Activated naive CD4-positive, alpha-beta T cell treated with anti-CD3 and anti-CD28 coated beads, Interleukin-2, amount 50 U/mL, for 24 hours (primary cell): ENCODE measurements around the gene CAMK1D.

Experiments
- H3K27ac Mint-ChIP-seq: one replicate; pipeline ENCODE4 v1.8.0; 2021; ENCODE audit warnings: mild to moderate bottlenecking, mixed read lengths
- H3K27me3 Mint-ChIP-seq: one replicate; pipeline ENCODE4 v1.8.0; 2021; ENCODE audit warnings: mixed read lengths
- H3K36me3 Mint-ChIP-seq: one replicate; pipeline ENCODE4 v1.8.0; 2021; ENCODE audit warnings: mixed read lengths
- H3K4me1 Mint-ChIP-seq: one replicate; pipeline ENCODE4 v1.8.0; 2021; ENCODE audit warnings: mixed read lengths
- H3K4me3 Mint-ChIP-seq: one replicate; pipeline ENCODE4 v1.8.0; 2021; ENCODE audit warnings: mild to moderate bottlenecking, mixed read lengths
- H3K9me3 Mint-ChIP-seq: one replicate; pipeline ENCODE4 v1.8.0; 2021; ENCODE audit warnings: mixed read lengths

The CAMK1D gene

DNA sequence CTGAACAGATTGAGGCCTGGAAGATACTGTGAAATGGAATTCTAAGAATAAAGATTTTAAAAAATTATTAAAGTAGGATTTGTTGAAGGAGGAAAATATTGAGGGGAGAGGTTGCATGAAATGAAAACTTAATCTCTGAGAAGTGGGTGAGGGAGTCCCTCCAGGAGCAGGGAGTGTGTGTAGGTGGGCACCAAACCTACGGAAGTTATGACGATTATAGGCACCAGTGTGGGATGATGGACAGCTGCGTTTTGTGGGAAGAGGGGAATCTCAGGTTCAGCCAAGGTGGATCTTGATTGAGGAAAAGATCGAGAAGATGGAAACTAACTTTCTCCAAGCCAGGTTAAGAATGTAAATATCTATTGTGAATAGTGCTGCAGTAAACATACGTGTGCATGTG is 405.7 kb downstream of the CAMK1D start:
- Mint-ChIP-seq H3K4me3 (no peak overlapping the region), H3K9me3 (no peaks in the 10 kb centered on the region), H3K36me3 (peaks cover 5% of the 10 kb centered on the region), H3K4me1 (no peaks in the 10 kb centered on the region), H3K27ac (no peak overlapping the region), H3K27me3 (no peaks in the 10 kb centered on the region)

DNA sequence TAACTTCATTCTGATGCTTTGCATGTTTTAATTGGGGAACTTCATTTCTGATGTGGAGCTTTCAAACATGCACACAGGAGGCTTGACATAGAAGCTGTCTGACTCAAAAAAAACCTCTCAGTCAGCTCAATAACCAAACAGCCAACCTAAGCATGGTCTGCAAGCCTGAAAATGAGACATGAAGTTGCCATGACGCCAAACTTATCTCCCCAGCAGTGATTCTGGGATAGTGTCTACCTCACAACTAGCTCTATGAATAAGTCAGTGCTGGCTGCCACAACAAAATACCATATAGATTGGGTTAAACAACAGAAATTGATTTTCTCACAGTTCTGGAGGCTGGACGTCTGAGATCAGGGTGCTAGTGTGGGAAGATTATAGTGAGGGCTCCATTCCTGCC is 408.0 kb downstream of the CAMK1D start:
- Mint-ChIP-seq H3K27me3 (no peaks in the 10 kb centered on the region), H3K9me3 (no peaks in the 10 kb centered on the region), H3K4me3 (no peak overlapping the region), H3K4me1 (no peaks in the 10 kb centered on the region), H3K27ac (no peak overlapping the region), H3K36me3 (peaks cover 11% of the 10 kb centered on the region)

DNA sequence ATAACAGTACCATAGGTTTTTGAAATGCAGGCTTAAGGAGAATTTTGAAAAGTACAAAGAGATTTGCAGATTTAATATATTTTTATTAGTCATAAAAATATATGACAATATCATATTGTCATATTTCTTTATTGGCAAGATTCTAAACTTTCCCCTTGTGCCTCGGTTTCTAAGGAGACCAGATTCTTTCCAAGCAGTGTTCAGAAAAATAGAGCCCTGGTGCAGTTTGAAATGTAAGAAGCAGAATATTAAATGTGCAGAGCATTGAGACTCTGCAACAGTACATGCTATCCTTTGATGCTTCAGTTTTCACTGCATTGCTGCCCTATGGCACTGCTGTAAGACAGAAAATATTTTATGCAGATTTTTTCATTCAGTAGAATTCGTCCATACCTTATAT is 408.9 kb downstream of the CAMK1D start:
- Mint-ChIP-seq H3K27me3 (no peaks in the 10 kb centered on the region), H3K9me3 (no peaks in the 10 kb centered on the region), H3K36me3 (peaks cover 15% of the 10 kb centered on the region), H3K27ac (peak overlapping the region; percentile 68), H3K4me3 (no peak overlapping the region), H3K4me1 (no peaks in the 10 kb centered on the region)

DNA sequence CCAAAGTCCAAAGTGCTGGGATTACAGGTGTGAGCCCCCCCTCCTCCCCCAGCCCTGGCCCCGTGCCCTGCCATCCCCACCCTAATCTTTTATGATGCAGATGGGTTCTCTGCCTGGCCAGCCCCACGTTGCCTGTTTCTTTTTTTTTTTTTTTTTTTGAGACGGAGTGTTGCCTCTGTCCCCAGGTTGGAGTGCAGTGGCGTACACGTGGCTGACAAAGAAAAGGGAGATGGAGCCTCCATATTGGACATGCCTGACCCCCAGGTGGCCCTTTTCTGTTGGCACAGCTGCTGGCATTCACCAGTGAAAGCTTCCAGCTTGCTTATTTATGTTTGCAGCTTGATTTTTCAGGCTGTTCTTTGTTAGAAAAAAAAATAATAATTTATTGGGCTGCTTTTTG is 416.9 kb downstream of the CAMK1D start:
- Mint-ChIP-seq H3K4me1 (no peaks in the 10 kb centered on the region), H3K27ac (no peak overlapping the region), H3K27me3 (no peaks in the 10 kb centered on the region), H3K9me3 (no peaks in the 10 kb centered on the region), H3K4me3 (no peak overlapping the region), H3K36me3 (peaks cover 19% of the 10 kb centered on the region)

DNA sequence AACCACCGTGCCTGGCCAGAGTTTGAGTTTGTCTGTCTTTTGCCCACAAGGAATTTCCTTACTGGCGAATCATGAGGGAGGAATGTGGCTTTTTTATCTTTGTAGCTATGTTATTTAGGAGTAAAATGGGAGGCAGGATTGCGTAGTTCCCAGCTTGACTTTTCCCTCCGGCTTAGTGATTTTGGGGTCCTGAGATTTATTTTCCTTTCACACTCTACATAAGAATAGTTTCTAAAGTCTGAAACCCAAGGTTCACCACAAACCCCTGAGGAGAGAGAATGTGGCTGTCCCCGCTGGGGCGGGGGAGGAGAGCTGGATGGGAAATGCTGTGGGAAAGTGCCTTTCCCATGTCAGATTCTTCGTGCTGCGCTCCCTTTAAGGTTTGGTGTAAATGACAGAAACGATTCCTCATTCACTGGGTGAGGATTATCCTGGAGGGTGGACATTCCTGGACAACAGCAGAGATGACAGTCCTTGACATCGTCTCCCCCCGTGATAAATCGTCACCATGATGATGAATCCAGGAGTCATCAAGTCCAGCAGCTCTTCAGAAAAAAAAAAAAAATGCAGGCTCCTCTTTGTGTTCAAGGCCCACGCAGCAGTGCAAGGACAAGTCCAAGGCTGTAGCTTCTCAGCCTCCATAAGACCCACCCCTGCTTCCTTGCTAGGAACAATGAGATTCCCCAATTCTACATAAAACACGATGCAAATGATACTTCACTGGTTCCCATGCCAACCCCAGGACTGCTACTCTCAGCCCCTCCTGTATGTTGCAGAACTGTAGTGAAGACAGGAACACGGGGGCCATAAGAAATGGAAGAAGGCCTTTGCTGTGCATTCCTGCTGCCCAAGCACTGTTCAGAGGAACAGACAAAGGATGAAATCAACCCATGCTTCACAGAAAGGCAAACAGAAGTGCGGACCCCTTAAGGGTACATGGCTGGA is 419.1 kb downstream of the CAMK1D start:
- no peaks in the 10 kb centered on the region for H3K4me1 Mint-ChIP-seq
- H3K36me3 Mint-ChIP-seq = peaks cover 16% of the 10 kb centered on the region
- H3K27me3 Mint-ChIP-seq = no peaks in the 10 kb centered on the region
- H3K4me3 Mint-ChIP-seq = no peak overlapping the region
- no peak overlapping the region for H3K27ac Mint-ChIP-seq
- H3K9me3 Mint-ChIP-seq = no peaks in the 10 kb centered on the region

DNA sequence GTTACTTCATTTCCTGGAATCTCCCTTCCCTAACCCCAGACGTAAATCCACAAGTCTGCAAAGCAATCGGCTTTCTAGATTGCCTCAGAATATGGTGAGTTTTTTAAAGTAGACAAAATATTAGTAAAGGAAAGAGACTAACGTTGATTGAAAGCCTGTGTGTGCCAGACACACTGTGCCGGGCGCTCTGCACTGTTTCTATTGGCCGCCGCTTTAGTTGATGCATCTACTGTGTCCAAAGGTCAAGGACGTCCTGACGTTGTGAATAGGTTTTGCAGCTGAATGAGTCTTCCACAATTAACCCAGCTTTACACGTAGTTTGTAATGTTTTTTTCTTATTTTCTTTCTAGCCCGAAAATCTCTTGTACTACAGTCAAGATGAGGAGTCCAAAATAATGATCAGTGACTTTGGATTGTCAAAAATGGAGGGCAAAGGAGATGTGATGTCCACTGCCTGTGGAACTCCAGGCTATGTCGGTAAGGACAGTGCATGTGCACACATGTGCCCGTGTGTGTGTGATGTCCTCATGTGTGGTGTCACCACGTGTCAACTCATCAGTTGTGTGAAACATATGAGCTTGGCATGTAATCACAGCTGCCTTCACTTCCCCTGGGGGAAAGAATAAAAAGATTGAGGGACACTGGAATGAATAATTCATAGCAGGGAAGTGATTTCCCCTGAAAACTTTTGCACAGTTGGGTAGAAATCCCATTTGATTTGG is 420.1 kb downstream of the CAMK1D start:
- Mint-ChIP-seq H3K27ac (no peak overlapping the region), H3K27me3 (no peaks in the 10 kb centered on the region), H3K36me3 (peaks cover 16% of the 10 kb centered on the region), H3K4me3 (no peak overlapping the region), H3K4me1 (peaks cover 4% of the 10 kb centered on the region), H3K9me3 (no peaks in the 10 kb centered on the region)

DNA sequence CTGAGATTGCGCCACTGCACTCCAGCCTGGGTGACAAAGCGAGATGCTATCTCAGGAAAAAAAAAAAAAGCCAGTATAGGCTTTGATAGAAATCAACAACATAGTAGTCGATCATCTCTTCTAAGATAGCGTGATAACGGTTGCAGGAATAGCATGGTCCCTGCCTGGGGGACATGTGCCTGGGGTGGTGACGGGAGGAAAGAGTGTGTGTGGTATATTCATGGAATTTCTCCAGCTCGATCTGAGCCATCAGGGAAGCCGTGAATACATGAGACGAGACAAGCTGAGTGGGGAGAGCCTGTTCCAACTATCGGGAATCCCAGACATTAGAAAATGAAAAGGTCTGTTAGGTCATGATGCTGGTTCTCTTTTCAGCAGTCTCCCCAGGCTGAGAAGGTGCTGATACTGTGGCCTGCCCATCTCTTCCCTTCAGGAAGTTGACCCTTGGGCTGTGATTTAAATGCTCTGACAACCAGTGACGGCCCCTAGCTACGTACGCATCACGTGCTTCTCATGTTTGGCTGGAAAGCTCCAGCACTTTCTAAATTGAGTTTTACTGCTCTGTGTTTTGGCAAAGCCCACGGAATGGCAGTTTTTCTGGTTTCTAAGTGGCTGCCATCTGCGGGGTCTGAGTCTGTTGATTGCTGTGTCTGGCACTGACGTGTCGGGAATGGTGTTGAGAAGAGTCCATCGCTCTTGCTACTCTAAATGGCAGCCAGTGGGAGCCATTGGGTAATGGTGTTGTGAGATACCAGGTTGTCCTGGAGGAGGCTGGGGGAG is 422.8 kb downstream of the CAMK1D start:
- H3K9me3 Mint-ChIP-seq = no peaks in the 10 kb centered on the region
- peaks cover 4% of the 10 kb centered on the region for H3K4me1 Mint-ChIP-seq
- peaks cover 22% of the 10 kb centered on the region for H3K36me3 Mint-ChIP-seq
- H3K27ac Mint-ChIP-seq = no peak overlapping the region
- H3K27me3 Mint-ChIP-seq = no peaks in the 10 kb centered on the region
- no peak overlapping the region for H3K4me3 Mint-ChIP-seq

DNA sequence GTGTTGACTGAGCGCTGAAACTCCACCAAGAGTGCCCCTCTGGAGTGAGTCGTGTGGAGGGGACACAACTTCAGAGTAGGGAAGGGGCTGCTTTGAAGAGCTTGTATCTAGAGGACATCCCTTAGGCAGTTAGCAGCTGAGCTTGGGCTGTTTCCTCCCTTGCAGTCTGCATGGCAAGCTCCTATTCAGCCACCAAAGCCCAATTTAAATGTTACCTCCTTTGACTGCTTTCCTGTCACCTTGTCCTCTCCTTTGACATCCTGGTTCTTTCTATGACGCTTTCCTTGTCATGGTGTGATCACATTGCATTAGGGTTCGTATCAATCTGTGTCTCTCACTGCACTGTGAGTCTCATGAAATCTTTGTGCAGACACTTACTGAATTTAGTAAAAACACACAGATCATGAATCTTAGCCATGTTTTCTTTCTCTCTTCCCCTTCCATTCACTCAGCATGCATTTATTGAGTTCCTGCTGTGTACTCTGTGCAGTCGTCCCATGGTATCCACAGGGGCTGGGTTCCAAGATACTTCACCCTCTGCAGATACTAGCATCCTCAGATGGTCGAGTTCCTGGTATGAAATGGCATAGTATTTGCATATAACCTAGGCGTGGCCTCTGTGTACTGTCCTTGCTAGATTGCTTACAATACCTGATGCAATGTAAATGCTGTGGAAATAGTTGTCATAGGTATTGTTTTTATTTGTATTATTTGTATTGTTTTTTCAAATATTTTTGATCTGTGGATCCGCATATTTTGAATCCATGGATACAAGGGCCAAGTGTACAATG is 423.6 kb downstream of the CAMK1D start:
- Mint-ChIP-seq H3K36me3 (peaks cover 21% of the 10 kb centered on the region), H3K4me1 (peaks cover 4% of the 10 kb centered on the region), H3K4me3 (no peak overlapping the region), H3K27me3 (no peaks in the 10 kb centered on the region), H3K27ac (no peak overlapping the region), H3K9me3 (no peaks in the 10 kb centered on the region)

DNA sequence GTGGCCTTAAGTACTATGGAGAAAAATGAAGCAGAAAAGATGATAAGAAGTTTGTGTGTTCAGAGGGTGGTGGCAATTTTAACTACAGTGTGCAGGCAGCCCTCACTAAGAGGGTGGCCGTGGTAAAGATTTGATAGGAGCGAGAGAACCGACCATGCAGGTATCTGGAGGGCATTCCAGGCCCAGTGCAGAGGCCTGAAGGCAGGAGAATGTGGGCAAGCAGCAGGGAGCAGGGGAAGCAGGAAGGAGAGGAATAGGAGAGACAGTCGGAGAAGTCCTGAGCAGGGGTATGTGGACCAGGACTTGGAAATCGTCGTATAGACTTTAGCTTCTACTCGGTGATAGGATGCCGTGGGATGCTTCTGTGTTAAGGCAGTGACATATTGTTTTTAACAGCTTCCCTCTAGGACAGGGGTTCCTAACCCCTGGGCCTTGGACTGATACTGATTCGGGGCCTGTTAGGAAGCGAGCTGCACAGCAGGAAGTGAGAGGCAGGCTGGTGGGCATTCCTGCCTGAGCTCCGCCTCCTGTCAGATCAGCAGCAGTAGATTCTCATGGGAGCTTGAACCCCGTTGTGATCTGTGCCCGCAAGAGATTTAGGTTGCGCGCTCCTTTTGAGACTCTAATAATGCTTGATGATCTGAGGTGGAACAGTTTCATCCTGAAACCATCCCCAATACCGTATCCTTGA is 425.0 kb downstream of the CAMK1D start:
- H3K27ac Mint-ChIP-seq = no peak overlapping the region
- H3K4me1 Mint-ChIP-seq = peaks cover 4% of the 10 kb centered on the region
- no peak overlapping the region for H3K4me3 Mint-ChIP-seq
- no peaks in the 10 kb centered on the region for H3K9me3 Mint-ChIP-seq
- H3K27me3 Mint-ChIP-seq = no peaks in the 10 kb centered on the region
- H3K36me3 Mint-ChIP-seq = peaks cover 23% of the 10 kb centered on the region

DNA sequence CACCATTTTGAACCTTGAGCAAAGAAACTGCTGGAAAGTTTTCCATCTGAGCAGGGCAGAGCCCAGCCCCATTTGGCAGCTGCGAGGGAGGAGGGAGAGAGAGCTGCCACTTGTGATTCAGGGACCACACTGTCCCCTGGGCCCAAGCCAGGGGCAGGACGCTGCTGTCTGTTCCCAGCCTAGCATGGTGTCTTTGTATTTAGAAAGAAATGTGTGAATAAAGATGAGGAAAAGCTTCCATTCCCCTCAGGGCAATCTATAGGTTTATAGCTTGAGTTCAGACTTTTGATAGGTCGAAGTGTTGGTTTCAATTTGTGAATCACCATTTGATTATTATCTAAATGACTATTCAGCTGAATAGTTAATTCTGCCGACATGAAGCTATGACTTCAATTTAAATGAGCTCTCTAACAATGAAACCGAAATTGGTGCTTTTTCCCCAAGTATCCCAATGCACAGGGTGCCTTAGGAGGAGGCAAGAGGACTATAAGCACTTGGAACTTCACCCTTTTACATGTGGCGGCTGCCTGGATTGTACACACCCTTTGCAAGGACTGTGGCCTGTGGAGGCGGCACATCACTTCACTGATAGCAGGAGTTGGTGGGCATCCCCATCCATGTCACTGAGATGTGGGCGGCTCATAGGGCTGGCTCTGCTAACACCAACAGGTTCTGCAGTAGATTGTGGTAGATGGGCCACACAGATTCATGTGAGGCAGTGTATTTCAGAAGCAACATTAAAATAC is 428.7 kb downstream of the CAMK1D start:
- Mint-ChIP-seq H3K27ac (no peak overlapping the region), H3K36me3 (peaks cover 15% of the 10 kb centered on the region), H3K4me1 (peaks cover 9% of the 10 kb centered on the region), H3K9me3 (no peaks in the 10 kb centered on the region), H3K27me3 (no peaks in the 10 kb centered on the region), H3K4me3 (no peak overlapping the region)

DNA sequence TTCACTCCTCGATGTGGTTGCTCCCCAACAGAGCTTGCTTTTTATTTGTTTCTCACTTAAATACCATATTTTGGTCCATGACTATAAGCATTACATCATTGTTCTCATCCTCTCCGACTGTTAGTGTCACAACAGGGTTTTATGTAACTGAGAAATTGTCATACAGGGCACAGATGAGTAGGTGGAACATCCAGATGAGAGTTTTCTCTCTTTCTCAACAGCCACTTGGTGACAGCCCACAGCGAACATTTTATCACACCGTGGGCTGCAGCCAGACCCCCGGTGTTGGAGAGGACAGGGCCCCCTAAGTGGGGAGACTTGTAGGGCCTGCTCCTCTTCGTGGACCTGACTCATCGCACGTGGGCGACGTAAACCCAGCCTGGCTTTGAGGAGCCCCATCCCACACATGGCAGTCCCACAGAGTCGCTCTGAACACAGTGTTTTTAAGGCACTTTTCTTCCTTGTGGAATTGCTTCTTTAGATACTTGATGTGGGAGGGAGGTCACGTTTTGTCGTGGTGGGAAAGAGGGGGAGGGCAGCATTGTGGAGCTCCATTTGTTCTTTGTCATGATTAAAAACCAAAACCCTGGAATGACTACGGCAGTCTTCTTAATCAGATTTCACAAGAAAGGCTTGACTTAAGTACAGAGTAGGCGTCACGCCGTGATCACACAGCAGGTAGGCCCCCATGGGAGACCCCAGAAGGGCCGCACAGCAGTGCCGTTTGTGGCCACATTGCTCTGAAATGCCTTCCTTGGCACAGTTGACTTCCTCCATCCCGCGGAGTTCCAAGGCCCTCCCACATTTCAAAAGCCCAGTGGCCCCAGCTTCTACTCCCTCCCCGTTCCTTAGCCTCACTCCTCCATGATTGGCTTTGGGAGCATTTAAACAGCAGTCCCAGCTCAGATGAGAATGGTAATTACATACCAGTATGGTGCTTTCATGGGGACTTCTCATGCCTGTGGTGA is 431.6 kb downstream of the CAMK1D start:
- Mint-ChIP-seq H3K4me3 (no peak overlapping the region), H3K36me3 (peaks cover 18% of the 10 kb centered on the region), H3K27ac (no peak overlapping the region), H3K27me3 (no peaks in the 10 kb centered on the region), H3K9me3 (no peaks in the 10 kb centered on the region), H3K4me1 (peaks cover 5% of the 10 kb centered on the region)

DNA sequence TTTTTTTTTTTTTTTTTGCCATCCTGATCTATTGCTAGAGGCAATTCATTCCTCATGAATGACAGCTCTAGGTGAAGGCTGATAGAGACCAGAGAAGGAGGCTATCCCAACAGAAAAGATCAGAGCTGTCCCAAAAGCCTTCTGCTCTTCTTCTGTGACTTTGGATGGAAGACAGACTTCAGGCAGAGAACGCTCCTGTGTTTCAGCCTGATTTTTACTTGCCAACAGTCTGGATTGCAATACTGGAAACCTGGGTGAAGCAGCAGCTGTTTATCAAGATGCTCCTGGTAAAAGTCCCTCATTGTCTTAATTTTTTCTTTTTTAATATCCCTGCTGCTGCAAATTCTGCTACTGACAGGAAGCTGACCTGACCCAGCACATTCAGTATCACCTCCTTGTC is 432.6 kb downstream of the CAMK1D start:
- Mint-ChIP-seq H3K27me3 (no peaks in the 10 kb centered on the region), H3K27ac (no peak overlapping the region), H3K36me3 (peaks cover 11% of the 10 kb centered on the region), H3K4me3 (no peak overlapping the region), H3K4me1 (peaks cover 5% of the 10 kb centered on the region), H3K9me3 (no peaks in the 10 kb centered on the region)

DNA sequence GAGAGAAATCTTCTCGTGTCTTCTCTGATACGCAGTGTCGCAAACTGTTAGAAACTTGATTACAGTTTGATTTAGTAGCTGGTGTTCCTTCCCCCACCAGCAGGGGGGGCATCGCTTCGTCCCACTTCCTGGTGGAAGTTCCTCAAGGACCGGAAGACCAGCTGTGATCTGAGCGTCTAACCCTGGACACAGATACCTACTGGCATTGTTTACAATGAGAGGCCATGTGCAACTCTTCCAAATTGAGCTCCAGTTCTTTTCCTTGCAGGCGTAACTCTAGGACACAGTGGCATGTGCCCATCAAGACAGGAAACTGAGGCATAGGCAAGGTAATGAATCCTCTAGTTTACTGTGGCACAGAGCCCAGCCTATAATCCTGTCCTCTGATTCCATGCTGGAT is 433.2 kb downstream of the CAMK1D start:
- Mint-ChIP-seq H3K27me3 (no peaks in the 10 kb centered on the region), H3K9me3 (no peaks in the 10 kb centered on the region), H3K4me1 (peaks cover 5% of the 10 kb centered on the region), H3K4me3 (no peak overlapping the region), H3K36me3 (peaks cover 11% of the 10 kb centered on the region), H3K27ac (no peak overlapping the region)
